ENCODE measurements around the gene RNF144A. TPM values are rescaled to one million over a fixed set of nuclear protein-coding genes. Genes with fewer than 3 reads are reported as not detected.

The RNF144A gene
- total RNA-seq, 2 donors from 2014 or later, result 17.2 to 66.1 TPM

DNA sequence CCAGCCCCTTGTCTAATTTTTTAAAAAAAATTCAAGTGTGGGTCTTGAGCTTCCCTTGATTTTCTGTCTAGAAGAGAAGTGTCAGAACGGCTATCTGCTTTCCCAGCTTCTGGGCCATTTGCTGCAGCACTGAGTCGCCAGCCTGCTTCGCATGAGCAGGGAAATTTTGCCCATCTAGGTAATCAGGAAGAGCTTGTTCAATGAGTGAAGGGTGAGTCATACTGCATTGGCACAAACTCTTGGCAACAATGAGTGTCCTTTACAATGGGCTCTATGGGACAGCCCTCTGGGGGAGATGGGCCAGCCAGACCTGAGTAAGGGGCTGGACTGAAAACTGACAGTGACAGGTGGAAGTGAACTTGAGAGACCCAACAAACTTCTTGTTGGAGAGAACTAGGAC is 2.4 kb upstream of the RNF144A start:
- Mint-ChIP-seq H3K9me3 (peaks cover 3% of the 10 kb centered on the region), H3K36me3 (peaks cover 7% of the 10 kb centered on the region), H3K4me1 (ENCODE audit: low read depth in 2 of 2) (peaks cover 60 to 69% of the 10 kb centered on the region in 2 donors), H3K27ac (peak overlapping the region; percentile 44 to 65), H3K4me3 (peak overlapping the region; percentile 50), H3K27me3 (no peaks in the 10 kb centered on the region)
- ATAC-seq (no peak), DNase-seq (ENCODE audit: low spot score) (no peak)

DNA sequence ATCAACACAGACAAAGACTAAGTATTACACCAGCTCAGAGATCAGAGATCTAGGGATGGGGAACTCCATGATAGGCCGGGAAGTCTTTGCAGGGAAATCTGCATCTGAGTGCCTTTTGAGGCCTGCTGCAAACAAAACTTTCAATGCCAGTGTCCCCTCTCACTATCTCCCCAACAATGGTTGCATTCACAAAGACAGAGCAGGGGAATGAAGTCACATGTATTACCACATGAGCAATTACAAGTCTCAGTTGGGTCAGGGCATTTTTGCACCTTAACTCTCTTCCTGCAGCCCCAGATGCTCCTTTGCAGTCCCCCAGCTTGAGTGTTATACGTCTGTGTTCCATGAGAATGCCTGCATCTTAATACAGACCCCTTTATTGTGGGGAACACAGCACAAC is 1.8 kb upstream of the RNF144A start:
- Mint-ChIP-seq H3K9me3 (peaks cover 3% of the 10 kb centered on the region), H3K27me3 (no peaks in the 10 kb centered on the region), H3K27ac (peak overlapping the region in 1 of 2 donors; percentile 65), H3K4me3 (peak overlapping the region; percentile 50), H3K4me1 (ENCODE audit: low read depth in 2 of 2) (peaks cover 54 to 63% of the 10 kb centered on the region in 2 donors), H3K36me3 (peaks cover 7% of the 10 kb centered on the region)
- no peak for ATAC-seq
- DNase-seq (ENCODE audit: low spot score), result no peak

DNA sequence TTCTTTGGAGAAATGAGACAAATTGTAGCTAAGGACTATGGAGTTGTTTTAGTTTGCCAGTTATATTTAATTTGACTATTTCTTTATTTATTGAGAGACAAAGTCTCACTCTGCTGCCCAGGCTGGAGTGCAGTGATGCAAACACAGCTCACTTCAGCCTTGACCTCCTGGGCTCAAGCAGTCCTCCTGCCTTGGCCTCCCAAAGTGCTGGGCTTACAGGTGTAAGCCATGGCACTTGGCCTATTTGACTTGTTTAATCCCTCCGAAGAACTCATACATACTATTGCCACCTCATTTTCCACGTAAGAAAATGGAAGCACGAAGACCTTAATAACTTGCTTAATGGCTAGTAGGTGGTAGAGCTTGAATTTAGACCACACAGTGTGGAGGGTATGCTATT is 988 bp upstream of the RNF144A start:
- Mint-ChIP-seq H3K36me3 (peaks cover 7% of the 10 kb centered on the region), H3K4me1 (ENCODE audit: low read depth in 2 of 2) (peaks cover 48 to 57% of the 10 kb centered on the region in 2 donors)

GRCh38 chr2:6916736-6917070 is 509 bp upstream of the RNF144A start:
- H3K36me3 Mint-ChIP-seq, result peaks cover 7% of the 10 kb centered on the region
- peak overlapping the region; percentile 17 to 59 for H3K27ac Mint-ChIP-seq
- H3K27me3 Mint-ChIP-seq, result no peaks in the 10 kb centered on the region
- H3K9me3 Mint-ChIP-seq, result no peaks in the 10 kb centered on the region
- ATAC-seq (no peak), DNase-seq (ENCODE audit: low spot score) (no peak)
- H3K4me1 Mint-ChIP-seq (ENCODE audit: low read depth in 2 of 2), result peaks cover 46 to 55% of the 10 kb centered on the region in 2 donors
- peak overlapping the region; percentile 66 for H3K4me3 Mint-ChIP-seq

More for the DNA sequence above, 988 bp upstream of the RNF144A start:
- DNase-seq (ENCODE audit: low spot score), result no peak
- H3K9me3 Mint-ChIP-seq, result peaks cover 2% of the 10 kb centered on the region
- ATAC-seq, result no peak
- peak overlapping the region; percentile 17 to 59 for H3K27ac Mint-ChIP-seq
- peak overlapping the region; percentile 66 for H3K4me3 Mint-ChIP-seq
- no peaks in the 10 kb centered on the region for H3K27me3 Mint-ChIP-seq

GRCh38 chr2:6917761-6918421 is 679 bp downstream of the RNF144A start:
- Mint-ChIP-seq H3K36me3 (peaks cover 7% of the 10 kb centered on the region), H3K4me3 (peak overlapping the region; percentile 81), H3K9me3 (no peaks in the 10 kb centered on the region), H3K4me1 (ENCODE audit: low read depth in 2 of 2) (peaks cover 40 to 44% of the 10 kb centered on the region in 2 donors), H3K27me3 (no peaks in the 10 kb centered on the region), H3K27ac (peak overlapping the region in 1 of 2 donors; percentile 60)
- no peak for DNase-seq (ENCODE audit: low spot score)
- ATAC-seq, result peak; percentile 61 to 66

DNA sequence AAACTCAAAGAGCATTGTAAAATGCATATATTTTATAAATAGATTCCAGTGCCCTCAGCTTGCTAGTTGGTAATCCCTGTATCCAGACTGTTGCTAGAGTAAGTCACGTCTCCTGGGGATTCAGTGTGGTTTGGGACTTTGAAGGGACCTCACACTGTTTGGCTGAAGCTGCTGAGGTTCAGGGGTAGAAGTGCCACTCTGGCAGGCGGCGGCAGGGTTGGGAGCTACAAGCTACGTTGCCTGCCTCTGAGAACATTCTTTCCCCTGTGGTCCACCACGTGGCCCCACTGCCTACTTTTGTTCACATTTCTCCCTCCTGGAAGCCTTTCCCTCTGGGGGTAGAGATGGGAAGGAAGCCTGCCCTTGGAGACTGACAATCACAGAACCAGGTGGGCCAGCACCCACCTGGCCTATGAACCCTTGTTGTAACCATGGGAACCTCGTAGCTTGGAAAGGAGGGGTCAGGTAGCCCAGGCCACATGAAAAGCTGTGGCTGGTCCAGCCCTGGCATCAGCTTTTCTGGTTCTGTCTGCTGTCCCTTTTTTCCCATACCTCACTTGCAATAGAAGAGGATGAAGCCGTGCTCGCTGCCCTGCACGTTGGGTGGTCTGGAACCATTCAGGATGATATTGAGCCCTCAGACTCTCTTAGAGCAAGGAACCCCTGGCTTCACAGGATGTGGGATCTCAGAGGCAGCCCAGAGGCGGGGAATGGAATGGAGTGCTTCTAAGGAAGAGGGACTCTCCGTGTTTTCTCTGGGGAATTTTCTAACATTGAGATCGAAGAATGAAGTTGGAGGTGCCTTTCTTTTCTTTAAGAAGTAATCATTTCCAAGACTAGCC is 2.9 kb downstream of the RNF144A start:
- no peak for ATAC-seq
- Mint-ChIP-seq H3K27me3 (no peaks in the 10 kb centered on the region), H3K27ac (peak overlapping the region in 1 of 2 donors; percentile 26), H3K36me3 (no peaks in the 10 kb centered on the region), H3K9me3 (no peaks in the 10 kb centered on the region), H3K4me1 (ENCODE audit: low read depth in 2 of 2) (peaks cover 36 to 46% of the 10 kb centered on the region in 2 donors), H3K4me3 (no peak overlapping the region)
- DNase-seq (ENCODE audit: low spot score), result no peak

DNA sequence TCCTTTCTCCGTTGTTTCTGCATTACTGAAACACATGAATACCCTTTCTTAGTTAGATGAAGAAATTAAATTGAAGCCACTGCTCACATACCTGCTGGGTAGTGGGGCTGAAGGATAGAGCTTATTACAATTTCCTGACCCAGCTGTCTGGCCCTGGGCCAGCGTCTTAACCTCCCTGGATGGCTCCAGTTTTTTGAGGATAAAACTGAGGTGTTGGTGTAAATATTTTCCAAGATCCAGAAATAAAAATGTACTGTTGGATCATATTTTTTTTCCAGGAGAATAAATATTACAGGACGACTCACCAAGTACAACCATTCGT is 3.5 kb downstream of the RNF144A start:
- H3K4me3 Mint-ChIP-seq, result no peak overlapping the region
- ATAC-seq (no peak), DNase-seq (ENCODE audit: low spot score) (no peak)
- peak overlapping the region in 1 of 2 donors; percentile 26 for H3K27ac Mint-ChIP-seq
- H3K4me1 Mint-ChIP-seq (ENCODE audit: low read depth in 2 of 2), result peaks cover 35 to 46% of the 10 kb centered on the region in 2 donors
- H3K27me3 Mint-ChIP-seq, result no peaks in the 10 kb centered on the region
- peaks cover 4% of the 10 kb centered on the region for H3K36me3 Mint-ChIP-seq
- H3K9me3 Mint-ChIP-seq, result no peaks in the 10 kb centered on the region

- Mint-ChIP-seq H3K27ac (peak overlapping the region in 1 of 2 donors; percentile 26), H3K4me1 (ENCODE audit: low read depth in 2 of 2) (peaks cover 37 to 49% of the 10 kb centered on the region in 2 donors)
- DNase-seq (ENCODE audit: low spot score), result no peak
Measured at GRCh38 chr2:6921321-6921922, 4.2 kb downstream of the RNF144A start.

GRCh38 chr2:6922201-6922656 is 5.0 kb downstream of the RNF144A start:
- H3K4me3 Mint-ChIP-seq, result no peak overlapping the region
- H3K27me3 Mint-ChIP-seq, result no peaks in the 10 kb centered on the region

More at GRCh38 chr2:6921321-6921922, 4.2 kb downstream of the RNF144A start:
- H3K27me3 Mint-ChIP-seq, result no peaks in the 10 kb centered on the region
- peaks cover 7% of the 10 kb centered on the region for H3K36me3 Mint-ChIP-seq
- no peaks in the 10 kb centered on the region for H3K9me3 Mint-ChIP-seq
- ATAC-seq, result no peak
- H3K4me3 Mint-ChIP-seq, result peak overlapping the region; percentile 27

GRCh38 chr2:6923319-6923718 is 6.1 kb downstream of the RNF144A start:
- Mint-ChIP-seq H3K4me1 (ENCODE audit: low read depth in 2 of 2) (peaks cover 45 to 52% of the 10 kb centered on the region in 2 donors), H3K36me3 (peaks cover 11% of the 10 kb centered on the region), H3K27ac (peak overlapping the region in 1 of 2 donors; percentile 56), H3K9me3 (no peaks in the 10 kb centered on the region), H3K4me3 (no peak overlapping the region), H3K27me3 (no peaks in the 10 kb centered on the region)
- no peak for ATAC-seq
- DNase-seq (ENCODE audit: low spot score), result no peak

More at GRCh38 chr2:6922201-6922656, 5.0 kb downstream of the RNF144A start:
- Mint-ChIP-seq H3K9me3 (no peaks in the 10 kb centered on the region), H3K36me3 (peaks cover 7% of the 10 kb centered on the region), H3K4me1 (ENCODE audit: low read depth in 2 of 2) (peaks cover 40 to 49% of the 10 kb centered on the region in 2 donors), H3K27ac (no peak overlapping the region)
- no peak for ATAC-seq
- no peak for DNase-seq (ENCODE audit: low spot score)

GRCh38 chr2:6924101-6924923 is 7.1 kb downstream of the RNF144A start:
- Mint-ChIP-seq H3K4me3 (no peak overlapping the region), H3K27ac (peak overlapping the region in 1 of 2 donors; percentile 56), H3K4me1 (ENCODE audit: low read depth in 2 of 2) (peaks cover 46 to 54% of the 10 kb centered on the region in 2 donors), H3K9me3 (no peaks in the 10 kb centered on the region), H3K36me3 (peaks cover 18% of the 10 kb centered on the region), H3K27me3 (no peaks in the 10 kb centered on the region)
- DNase-seq (ENCODE audit: low spot score) (no peak), ATAC-seq (no peak)

- DNase-seq (ENCODE audit: low spot score) (no peak), ATAC-seq (no peak)
- Mint-ChIP-seq H3K27ac (peak overlapping the region; percentile 56 to 61), H3K9me3 (no peaks in the 10 kb centered on the region), H3K27me3 (no peaks in the 10 kb centered on the region), H3K4me3 (no peak overlapping the region), H3K36me3 (peaks cover 18% of the 10 kb centered on the region), H3K4me1 (ENCODE audit: low read depth in 2 of 2) (peaks cover 46 to 57% of the 10 kb centered on the region in 2 donors)
Measured at GRCh38 chr2:6924924-6925409, 7.8 kb downstream of the RNF144A start.

All from natural killer cell treated with Interleukin-12 subunit alpha and Interleukin-12 subunit beta and Interleukin-15 and Interleukin-18, amount 100 ng/mL, for 72 hours (primary cell).